ENCODE results near the gene KRT34. TPM values are rescaled to one million over a fixed set of nuclear protein-coding genes. Genes with fewer than 3 reads are reported as not detected.

KRT34 gene
- total RNA-seq, 1 donor from 2014 or later: not detected

- TF ChIP-seq CTCF (IDR thresholded peaks at IDR 0.05): no peak
- Mint-ChIP-seq H3K27ac (no peak overlapping the region), H3K4me1 (peaks cover 5% of the 10 kb centered on the region), H3K27me3 (peaks cover 4% of the 10 kb centered on the region), H3K9me3 (no peaks in the 10 kb centered on the region), H3K36me3 (ENCODE audit: low read depth) (no peaks in the 10 kb centered on the region), H3K4me3 (no peak overlapping the region)
- no peak for ATAC-seq (ENCODE audit: low read depth)
- DNase-seq: no peak
- ChIA-PET CTCF (no interaction called here), POLR2A (no interaction called here)
- intact Hi-C loops (cut with micrococcal nuclease): no loop called here
Measured at GRCh38 chr17:41413982-41414381, 31.9 kb upstream of the KRT34 start.

- intact Hi-C loops (cut with micrococcal nuclease): no loop called here
- ChIA-PET POLR2A (no interaction called here), CTCF (no interaction called here)
- no peak for TF ChIP-seq CTCF (IDR thresholded peaks at IDR 0.05)
- no peak for DNase-seq
- H3K9me3 Mint-ChIP-seq: no peaks in the 10 kb centered on the region
- no peaks in the 10 kb centered on the region for H3K36me3 Mint-ChIP-seq (ENCODE audit: low read depth)
- peaks cover 4% of the 10 kb centered on the region for H3K27me3 Mint-ChIP-seq
- no peak for ATAC-seq (ENCODE audit: low read depth)
- peaks cover 5% of the 10 kb centered on the region for H3K4me1 Mint-ChIP-seq
- no peak overlapping the region for H3K4me3 Mint-ChIP-seq
- H3K27ac Mint-ChIP-seq: no peak overlapping the region
Measured at GRCh38 chr17:41413353-41413957, 31.3 kb upstream of the KRT34 start.

GRCh38 chr17:41411072-41411840, 29.1 kb upstream of the KRT34 start:
- H3K4me3 Mint-ChIP-seq: no peak overlapping the region
- H3K27me3 Mint-ChIP-seq: peaks cover 4% of the 10 kb centered on the region
- no peak for DNase-seq
- H3K27ac Mint-ChIP-seq: no peak overlapping the region
- no peaks in the 10 kb centered on the region for H3K4me1 Mint-ChIP-seq
- H3K9me3 Mint-ChIP-seq: no peaks in the 10 kb centered on the region
- TF ChIP-seq CTCF (IDR thresholded peaks at IDR 0.05): no peak
- POLR2A ChIA-PET: no interaction called here
- H3K36me3 Mint-ChIP-seq (ENCODE audit: low read depth): no peaks in the 10 kb centered on the region
- CTCF ChIA-PET: no interaction called here
- ATAC-seq (ENCODE audit: low read depth): no peak
- intact Hi-C loops (cut with micrococcal nuclease): no loop called here

GRCh38 chr17:41407226-41407625, 25.1 kb upstream of the KRT34 start:
- H3K4me3 Mint-ChIP-seq: no peak overlapping the region
- H3K27me3 Mint-ChIP-seq: no peaks in the 10 kb centered on the region
- no peak for TF ChIP-seq CTCF (IDR thresholded peaks at IDR 0.05)
- ChIA-PET POLR2A (no interaction called here), CTCF (no interaction called here)
- H3K36me3 Mint-ChIP-seq (ENCODE audit: low read depth): no peaks in the 10 kb centered on the region
- intact Hi-C loops (cut with micrococcal nuclease): no loop called here
- H3K4me1 Mint-ChIP-seq: no peaks in the 10 kb centered on the region
- DNase-seq (no peak), ATAC-seq (ENCODE audit: low read depth) (no peak)
- H3K27ac Mint-ChIP-seq: no peak overlapping the region
- H3K9me3 Mint-ChIP-seq: no peaks in the 10 kb centered on the region

- CTCF ChIA-PET: no interaction called here
- no peaks in the 10 kb centered on the region for H3K4me1 Mint-ChIP-seq
- no peak for TF ChIP-seq CTCF (IDR thresholded peaks at IDR 0.05)
- intact Hi-C loops (cut with micrococcal nuclease): no loop called here
- POLR2A ChIA-PET: no interaction called here
- H3K27me3 Mint-ChIP-seq: peaks cover 4% of the 10 kb centered on the region
- no peak overlapping the region for H3K27ac Mint-ChIP-seq
- H3K4me3 Mint-ChIP-seq: no peak overlapping the region
- ATAC-seq (ENCODE audit: low read depth) (no peak), DNase-seq (no peak)
- H3K36me3 Mint-ChIP-seq (ENCODE audit: low read depth): no peaks in the 10 kb centered on the region
- H3K9me3 Mint-ChIP-seq: no peaks in the 10 kb centered on the region
Measured at GRCh38 chr17:41406205-41406604, 24.1 kb upstream of the KRT34 start.

All from activated B cell treated with CpG ODN at 0.5 μM for 24 hours (primary cell).